ENCODE measurements around the gene SCRT2. TPM values are rescaled to one million over a fixed set of nuclear protein-coding genes. Genes with fewer than 3 reads are reported as not detected.

Gene SCRT2
- total and polyA plus RNA-seq, 10 donors, result 0.09 TPM; not detected in 9

DNA sequence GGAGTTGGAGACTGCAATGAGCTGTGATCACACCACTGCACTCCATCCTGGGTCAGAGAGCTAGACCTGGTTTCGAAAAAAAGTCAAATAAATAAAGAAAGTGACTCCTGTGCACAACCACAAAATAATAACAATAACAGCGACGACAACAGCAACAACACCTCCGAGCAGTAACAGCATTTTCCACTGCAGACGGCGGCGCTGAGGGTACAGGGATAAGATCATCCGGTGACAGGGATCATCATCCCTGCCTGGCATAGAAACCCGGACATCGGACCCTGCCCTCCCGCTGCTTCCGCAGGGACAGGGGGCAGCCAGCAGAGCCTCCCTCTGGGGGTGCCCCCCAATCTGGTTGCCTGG, 34.1 kb downstream of the SCRT2 start:
- no peak for TF ChIP-seq POLR2AphosphoS5 (IDR thresholded peaks at IDR 0.05)
- TF ChIP-seq, protein P1, sequence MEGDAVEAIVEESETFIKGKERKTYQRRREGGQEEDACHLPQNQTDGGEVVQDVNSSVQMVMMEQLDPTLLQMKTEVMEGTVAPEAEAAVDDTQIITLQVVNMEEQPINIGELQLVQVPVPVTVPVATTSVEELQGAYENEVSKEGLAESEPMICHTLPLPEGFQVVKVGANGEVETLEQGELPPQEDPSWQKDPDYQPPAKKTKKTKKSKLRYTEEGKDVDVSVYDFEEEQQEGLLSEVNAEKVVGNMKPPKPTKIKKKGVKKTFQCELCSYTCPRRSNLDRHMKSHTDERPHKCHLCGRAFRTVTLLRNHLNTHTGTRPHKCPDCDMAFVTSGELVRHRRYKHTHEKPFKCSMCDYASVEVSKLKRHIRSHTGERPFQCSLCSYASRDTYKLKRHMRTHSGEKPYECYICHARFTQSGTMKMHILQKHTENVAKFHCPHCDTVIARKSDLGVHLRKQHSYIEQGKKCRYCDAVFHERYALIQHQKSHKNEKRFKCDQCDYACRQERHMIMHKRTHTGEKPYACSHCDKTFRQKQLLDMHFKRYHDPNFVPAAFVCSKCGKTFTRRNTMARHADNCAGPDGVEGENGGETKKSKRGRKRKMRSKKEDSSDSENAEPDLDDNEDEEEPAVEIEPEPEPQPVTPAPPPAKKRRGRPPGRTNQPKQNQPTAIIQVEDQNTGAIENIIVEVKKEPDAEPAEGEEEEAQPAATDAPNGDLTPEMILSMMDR (IDR thresholded peaks at IDR 0.05 in 8 of 11, conservative IDR thresholded peaks at IDR 0.05 in 3 of 11), result no peak
- TF ChIP-seq POLR2A (IDR thresholded peaks at IDR 0.05), result no peak
- Histone ChIP-seq H3K4me3 (no peak overlapping the region), H3K27ac (no peak overlapping the region), H3K9me3 (no peaks in the 10 kb centered on the region), H3K4me1 (peaks cover 3 to 22% (median 12%) of the 10 kb centered on the region in 6 donors), H3K36me3 (peaks cover 0 to under 1% (median 0%) of the 10 kb centered on the region in 6 donors), H3K27me3 (replicated peaks in 1 of 7) (peaks cover 4 to 45% (median 10%) of the 10 kb centered on the region in 7 donors)
- 50 to 67% (median 63%) methylated on average over 8 to 12 of the region's 12 CpGs for WGBS, 5 donors
- intact Hi-C loops (cut with DNase I; ENCODE audit: low total_unique reads), result loop anchor here (10.0 kb wide), 1 partner anchor 77 kb away; no protein-coding TSS in a partner anchor
- DNase-seq, result no peak

DNA sequence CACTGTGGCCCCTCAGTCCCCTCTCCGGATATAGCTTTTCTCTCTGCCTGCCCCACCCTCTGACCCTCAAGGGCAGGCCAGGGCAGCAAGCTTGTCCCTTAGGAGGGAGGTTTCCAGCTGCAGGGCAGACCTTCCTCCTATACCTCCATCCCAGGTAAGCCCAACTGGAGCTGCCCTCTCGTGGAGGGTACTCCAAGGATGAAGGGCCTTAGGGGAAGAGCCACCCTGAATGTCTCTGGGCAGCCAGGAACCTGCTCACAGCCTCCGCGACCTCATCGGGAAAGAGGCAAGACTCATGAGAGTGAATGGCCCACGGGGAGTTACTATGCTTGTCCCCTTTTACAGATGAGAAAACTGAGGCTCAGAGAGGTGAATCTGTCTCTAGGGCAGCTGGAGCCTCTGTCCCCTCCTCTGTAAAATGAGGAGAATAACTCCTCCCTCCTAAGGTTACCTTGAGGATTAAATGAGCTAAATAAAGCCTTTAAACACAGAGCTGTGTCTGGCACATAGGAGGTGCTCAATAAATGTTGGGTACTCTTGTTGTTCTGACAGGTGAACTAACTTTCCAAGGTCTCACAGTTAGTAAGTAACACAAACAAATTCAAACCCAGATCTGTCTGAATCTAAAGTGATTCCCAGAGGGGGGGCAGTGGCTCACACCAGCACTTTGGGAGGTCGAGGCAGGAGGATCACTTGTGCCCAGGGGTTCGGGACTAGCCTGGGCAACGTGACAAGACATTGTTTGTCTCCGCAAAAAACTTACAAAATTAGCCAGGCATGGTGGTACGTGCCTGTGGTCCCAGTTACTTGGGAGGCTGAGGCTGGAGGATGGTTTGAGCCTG, 34.7 kb downstream of the SCRT2 start:
- Histone ChIP-seq H3K27me3 (replicated peaks in 1 of 7) (peaks cover 4 to 45% (median 10%) of the 10 kb centered on the region in 7 donors), H3K9me3 (no peaks in the 10 kb centered on the region), H3K4me1 (peaks cover 3 to 16% (median 11%) of the 10 kb centered on the region in 6 donors), H3K36me3 (no peaks in the 10 kb centered on the region), H3K27ac (no peak overlapping the region), H3K4me3 (no peak overlapping the region)
- WGBS, 5 donors, result 61 to 86% (median 74%) methylated on average over 11 of the region's 11 CpGs
- no peak for TF ChIP-seq POLR2AphosphoS5 (IDR thresholded peaks at IDR 0.05)
- TF ChIP-seq, protein P1 (IDR thresholded peaks at IDR 0.05 in 8 of 11, conservative IDR thresholded peaks at IDR 0.05 in 3 of 11), result no peak
- TF ChIP-seq POLR2A (IDR thresholded peaks at IDR 0.05), result no peak
- intact Hi-C loops (cut with DNase I; ENCODE audit: low total_unique reads), result loop anchor here (10.0 kb wide), 1 partner anchor 76 kb away; no protein-coding TSS in a partner anchor
- DNase-seq, result no peak

DNA sequence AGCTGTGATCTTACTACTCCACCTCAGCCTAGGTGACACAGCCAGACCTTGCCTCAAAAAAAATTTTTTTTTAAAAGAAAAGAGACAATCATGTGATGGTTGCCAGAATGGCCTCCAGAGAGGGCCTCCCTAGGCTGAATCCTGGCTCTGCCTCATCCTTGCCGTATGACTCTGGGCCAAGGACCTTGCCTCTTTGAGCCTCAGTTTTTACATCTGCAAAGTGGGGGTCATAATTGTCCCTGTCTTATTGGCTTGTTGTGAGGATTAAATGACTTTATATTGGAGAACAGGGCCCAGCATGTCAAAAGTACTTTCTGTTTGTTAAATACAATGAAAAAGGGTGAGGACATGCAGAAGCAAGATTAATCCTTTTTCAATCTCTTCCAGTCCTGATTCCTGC, 37.0 kb downstream of the SCRT2 start:
- TF ChIP-seq, protein P1 (IDR thresholded peaks at IDR 0.05 in 8 of 11, conservative IDR thresholded peaks at IDR 0.05 in 3 of 11), result no peak
- intact Hi-C loops (cut with DNase I; ENCODE audit: low total_unique reads), result no loop called here

DNA sequence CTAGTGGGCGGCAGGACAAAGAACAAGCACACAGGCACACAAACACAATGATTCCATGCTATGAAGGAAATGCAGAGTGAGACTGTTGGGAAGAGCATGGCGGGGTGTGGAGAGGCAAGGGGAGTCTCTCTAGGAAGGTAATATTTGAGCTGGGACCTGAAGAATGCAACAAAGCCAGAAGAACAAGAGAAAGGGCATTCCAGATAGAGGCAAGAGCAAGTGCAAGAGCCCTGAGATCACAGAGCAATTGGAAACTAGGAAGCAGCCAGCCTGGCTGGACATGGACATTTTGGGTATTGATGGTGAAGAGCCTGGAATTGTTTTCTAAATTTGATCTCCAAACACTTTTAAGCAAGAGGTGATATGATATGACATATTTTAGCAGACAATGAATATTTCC, 38.0 kb downstream of the SCRT2 start:
- TF ChIP-seq, protein P1 (IDR thresholded peaks at IDR 0.05 in 8 of 11, conservative IDR thresholded peaks at IDR 0.05 in 3 of 11), result no peak
- TF ChIP-seq POLR2A (IDR thresholded peaks at IDR 0.05) (no peak), POLR2AphosphoS5 (IDR thresholded peaks at IDR 0.05) (no peak)
- DNase-seq, result no peak
- Histone ChIP-seq H3K27me3 (replicated peaks in 1 of 7) (peaks cover 1 to 61% (median 3%) of the 10 kb centered on the region in 7 donors), H3K4me1 (peaks cover 0 to 4% (median 2%) of the 10 kb centered on the region in 6 donors), H3K9me3 (no peaks in the 10 kb centered on the region), H3K4me3 (no peak overlapping the region), H3K36me3 (no peaks in the 10 kb centered on the region), H3K27ac (no peak overlapping the region)
- intact Hi-C loops (cut with DNase I; ENCODE audit: low total_unique reads), result no loop called here
- 79 to 95% (median 87%) methylated on average over 2 of the region's 2 CpGs for whole genome bisulfite sequencing, 5 donors

More for the DNA sequence above, 37.0 kb downstream of the SCRT2 start:
- Histone ChIP-seq H3K27ac (no peak overlapping the region), H3K27me3 (replicated peaks in 1 of 7) (peaks cover 4 to 63% (median 10%) of the 10 kb centered on the region in 7 donors), H3K9me3 (no peaks in the 10 kb centered on the region), H3K4me1 (peaks cover 0 to 7% (median 5%) of the 10 kb centered on the region in 6 donors), H3K4me3 (no peak overlapping the region), H3K36me3 (no peaks in the 10 kb centered on the region)
- DNase-seq, result no peak
- 75 to 88% (median 85%) methylated on average over 1 of the region's 1 CpG for WGBS, 5 donors

Data from spleen (tissue), 11 donors.